ENCODE measurements around the gene CENPX.

DNA sequence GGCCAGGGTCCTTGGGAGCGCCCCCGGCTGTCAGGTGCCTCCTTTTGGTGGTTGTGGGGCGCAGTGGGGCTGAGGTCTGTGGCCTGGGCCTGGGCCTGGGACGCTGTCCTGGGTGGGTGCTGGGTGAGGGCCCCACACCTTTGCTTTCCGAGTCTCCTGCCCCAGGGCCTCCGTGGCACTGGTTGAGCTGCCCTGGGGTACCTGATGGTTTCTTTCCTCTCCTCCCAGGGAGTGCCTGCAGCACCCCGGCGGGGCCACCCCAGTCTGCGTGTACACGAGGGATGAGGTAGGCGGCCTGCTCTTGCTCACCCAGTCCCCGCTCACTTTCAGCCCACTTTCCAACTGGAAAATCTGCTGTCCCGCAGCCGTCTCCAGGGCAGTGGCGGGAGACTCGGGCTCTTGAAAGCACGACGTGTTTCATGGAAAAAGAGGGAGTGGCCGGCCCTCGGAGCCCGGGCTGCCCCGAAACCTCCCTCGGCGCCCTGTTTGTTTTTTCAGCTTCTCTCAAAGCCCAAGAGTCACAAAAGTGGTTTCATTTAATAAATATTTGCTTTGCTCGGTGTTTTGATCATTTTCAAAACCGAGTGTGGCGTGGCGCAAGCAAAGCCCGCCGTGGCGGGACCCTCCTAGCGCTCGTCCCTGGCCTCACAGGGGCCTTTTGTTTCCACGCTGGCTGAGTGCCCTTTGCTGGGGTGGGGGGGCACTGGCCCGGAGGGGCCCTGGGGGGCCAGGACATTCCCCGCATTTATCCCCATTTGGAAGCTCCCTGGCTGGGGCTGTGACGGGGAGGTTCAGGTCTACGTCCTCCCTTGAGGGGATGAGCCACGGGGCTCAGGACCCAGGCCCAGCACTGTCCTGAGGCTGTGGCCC, 27.9 kb downstream of the CENPX start:
- TF ChIP-seq POLR2A (IDR thresholded peaks at IDR 0.05; ENCODE audit: low read depth, low read length), result no peak
- no peak for TF ChIP-seq TAF1 (IDR thresholded peaks at IDR 0.05; ENCODE audit: borderline replicate concordance, low read depth, low read length)
- TF ChIP-seq POLR2AphosphoS5 (IDR thresholded peaks at IDR 0.05; ENCODE audit: low read depth, low read length), result no peak
